MM.1S (cell line): ENCODE data around the gene NEK5.

Experiments
- DNase-seq: peaks from one replicate; pipeline ENCODE4 v3.0.0-alpha.2; 2015
- H2AFZ ChIP-seq: fragments of 300-600 bp; sonication (generic); 2 replicates; pipeline ENCODE4 v1.6.0; 2016; ENCODE audit warnings: antibody characterized with exemption, low read length
- H3F3A ChIP-seq: fragments of 300-600 bp; sonication (generic); 2 replicates; pipeline ENCODE4 v1.6.1; 2016; ENCODE audit warnings: mild to moderate bottlenecking, antibody characterized with exemption, low read length, moderate library complexity, mixed read lengths; ENCODE audit not compliant: insufficient read depth
- H3K27ac ChIP-seq: fragments of 300-600 bp; sonication (generic); 2 replicates; pipeline ENCODE4 v1.5.1; 2016; ENCODE audit warnings: mild to moderate bottlenecking, low read length
- H3K27me3 ChIP-seq: fragments of 300-600 bp; sonication (generic); replicated peaks from 2 replicates; pipeline ENCODE4 v1.6.0; 2016; ENCODE audit warnings: low read length; ENCODE audit not compliant: insufficient read depth
- H3K36me3 ChIP-seq: fragments of 300-600 bp; sonication (generic); replicated peaks from 2 replicates; pipeline ENCODE4 v1.6.1; 2016; ENCODE audit warnings: mild to moderate bottlenecking, low read length, mixed read lengths; ENCODE audit not compliant: insufficient read depth
- H3K4me1 ChIP-seq: fragments of 300-600 bp; sonication (generic); 2 replicates; pipeline ENCODE4 v1.6.1; 2016; ENCODE audit warnings: low read length, mixed read lengths
- H3K4me2 ChIP-seq: fragments of 300-600 bp; sonication (generic); 2 replicates; pipeline ENCODE4 v1.6.0; 2016; ENCODE audit warnings: low read depth, low read length
- H3K4me3 ChIP-seq: fragments of 300-600 bp; sonication (generic); 2 replicates; pipeline ENCODE4 v1.5.1; 2016; ENCODE audit warnings: low read length, mixed read lengths
- H3K79me2 ChIP-seq: fragments of 300-600 bp; sonication (generic); 2 replicates; pipeline ENCODE4 v1.6.1; 2016; ENCODE audit warnings: mixed run types, low read length, mixed read lengths
- H3K9ac ChIP-seq: fragments of 300-600 bp; sonication (generic); 2 replicates; pipeline ENCODE4 v1.6.1; 2016; ENCODE audit warnings: low read length, mixed read lengths
- H3K9me2 ChIP-seq: fragments of 300-600 bp; sonication (generic); replicated peaks from 2 replicates; pipeline ENCODE4 v1.6.1; 2016; ENCODE audit warnings: mild to moderate bottlenecking, low read length, mixed read lengths; ENCODE audit not compliant: insufficient read depth
- H3K9me3 ChIP-seq: fragments of 300-600 bp; sonication (generic); replicated peaks from 2 replicates; pipeline ENCODE4 v1.6.1; 2016; ENCODE audit warnings: mild to moderate bottlenecking, low read length, mixed read lengths; ENCODE audit not compliant: insufficient read depth
- H4K20me1 ChIP-seq: fragments of 300-600 bp; sonication (generic); 2 replicates; pipeline ENCODE4 v1.6.1; 2016; ENCODE audit warnings: mild to moderate bottlenecking, low read length, moderate library complexity, mixed read lengths; ENCODE audit not compliant: insufficient read depth
- CTCF ChIP-seq: fragments of 300-600 bp; sonication (generic); IDR thresholded peaks from 2 replicates; pipeline ENCODE4 v1.5.1; 2016; ENCODE audit warnings: antibody characterized with exemption, low read length, mixed read lengths
- EZH2 ChIP-seq: fragments of 300-600 bp; sonication (generic); optimal IDR thresholded peaks from 2 replicates; pipeline ENCODE3; 2017; ENCODE audit warnings: low read depth, mild to moderate bottlenecking, antibody characterized with exemption, low read length, mixed read lengths
- EZH2phosphoT487 ChIP-seq: fragments of 300-600 bp; sonication (generic); IDR thresholded peaks from 2 replicates; pipeline ENCODE4 v1.6.1; 2018; ENCODE audit warnings: antibody characterized with exemption, low read length

Gene NEK5

GRCh38 chr13:52109116-52109670 is 19.7 kb downstream of the NEK5 start:
- Histone ChIP-seq H3K4me3 (no peak overlapping the region), H3K9me3 (no peaks in the 10 kb centered on the region), H3K36me3 (no peaks in the 10 kb centered on the region), H3K27ac (no peak overlapping the region), H3K4me2 (no peak overlapping the region), H3F3A (no peaks in the 10 kb centered on the region), H4K20me1 (no peaks in the 10 kb centered on the region), H3K9me2 (no peaks in the 10 kb centered on the region), H3K27me3 (no peaks in the 10 kb centered on the region), H2AFZ (no peak overlapping the region), H3K4me1 (no peaks in the 10 kb centered on the region), H3K9ac (no peak overlapping the region), H3K79me2 (no peaks in the 10 kb centered on the region)
- no peak for DNase-seq
- TF ChIP-seq EZH2phosphoT487, result no peak
- TF ChIP-seq CTCF, result no peak
- TF ChIP-seq EZH2, result no peak

- no peak for DNase-seq
- no peak overlapping the region for H3K27ac ChIP-seq
- H3K4me2 ChIP-seq, result no peak overlapping the region
- no peaks in the 10 kb centered on the region for H3K36me3 ChIP-seq
- no peaks in the 10 kb centered on the region for H4K20me1 ChIP-seq
- no peaks in the 10 kb centered on the region for H3K27me3 ChIP-seq
- H3K4me1 ChIP-seq, result no peaks in the 10 kb centered on the region
- no peaks in the 10 kb centered on the region for H3K9me2 ChIP-seq
- H3K79me2 ChIP-seq, result no peaks in the 10 kb centered on the region
- no peak for TF ChIP-seq EZH2phosphoT487
- TF ChIP-seq CTCF, result no peak
- TF ChIP-seq EZH2, result no peak
- no peak overlapping the region for H3K4me3 ChIP-seq
- H3K9me3 ChIP-seq, result no peaks in the 10 kb centered on the region
- no peak overlapping the region for H2AFZ ChIP-seq
- no peaks in the 10 kb centered on the region for H3F3A ChIP-seq
- H3K9ac ChIP-seq, result no peak overlapping the region
Observed at GRCh38 chr13:52105841-52106240, 23.0 kb downstream of the NEK5 start.

GRCh38 chr13:52104624-52105023 is 24.2 kb downstream of the NEK5 start:
- H3K9ac ChIP-seq, result no peak overlapping the region
- no peak overlapping the region for H3K4me2 ChIP-seq
- no peaks in the 10 kb centered on the region for H3K9me3 ChIP-seq
- no peaks in the 10 kb centered on the region for H4K20me1 ChIP-seq
- no peak overlapping the region for H3K27ac ChIP-seq
- no peaks in the 10 kb centered on the region for H3K36me3 ChIP-seq
- no peaks in the 10 kb centered on the region for H3K9me2 ChIP-seq
- H3K4me1 ChIP-seq, result no peaks in the 10 kb centered on the region
- no peak for TF ChIP-seq EZH2phosphoT487
- TF ChIP-seq EZH2, result no peak
- TF ChIP-seq CTCF, result no peak
- no peak overlapping the region for H2AFZ ChIP-seq
- no peak overlapping the region for H3K4me3 ChIP-seq
- H3F3A ChIP-seq, result no peaks in the 10 kb centered on the region
- H3K79me2 ChIP-seq, result no peaks in the 10 kb centered on the region
- no peak for DNase-seq
- H3K27me3 ChIP-seq, result no peaks in the 10 kb centered on the region
